ENCODE measurements around the gene KCNK3. TPM values are rescaled to one million over a fixed set of nuclear protein-coding genes. Genes with fewer than 3 reads are reported as not detected.
A peak's percentile ranks its signal among the peaks of the same experiment; 100 is the strongest.

The KCNK3 gene
- total and polyA plus RNA-seq, 10 donors: 0.61 to 6.0 (median 2.0) TPM

DNA sequence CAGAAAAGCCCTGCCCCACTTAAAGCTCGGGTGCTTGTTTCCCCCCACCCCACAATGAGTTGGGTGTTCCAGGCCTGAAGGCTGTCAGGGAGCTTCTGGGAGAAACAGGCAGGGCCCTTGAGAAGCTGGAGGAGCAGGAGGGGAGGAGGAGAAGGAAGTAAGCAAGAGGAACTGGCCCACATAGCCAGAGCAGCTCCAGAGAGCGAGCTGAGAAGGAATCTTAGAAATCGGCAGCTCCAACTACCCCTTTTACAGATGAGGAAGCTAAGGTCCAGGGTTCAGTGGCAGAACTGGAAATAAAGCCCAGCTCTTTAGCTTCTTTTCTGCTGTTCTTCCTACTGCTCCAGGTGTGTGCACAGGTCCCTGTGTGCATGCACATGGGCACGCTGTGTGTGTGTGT is 12.7 kb upstream of the KCNK3 start:
- no peak overlapping the region for H3K4me3 ChIP-seq
- DNase-seq: peak; percentile 36
- no peaks in the 10 kb centered on the region for H3K36me3 ChIP-seq
- intact Hi-C loops (cut with DNase I; ENCODE audit: low total_unique reads): no loop called here
- H3K9me3 ChIP-seq: peaks cover 0 to 7% (median 1%) of the 10 kb centered on the region in 8 donors
- peaks cover 0 to 26% (median 0%) of the 10 kb centered on the region in 7 donors for H3K27me3 ChIP-seq (replicated peaks in 1 of 7)
- no peak overlapping the region for H3K27ac ChIP-seq
- WGBS, 5 donors: 52 to 58% (median 55%) methylated on average over 4 of the region's 4 CpGs
- no peaks in the 10 kb centered on the region for H3K4me1 ChIP-seq
- TF ChIP-seq POLR2A (IDR thresholded peaks at IDR 0.05) (no peak), POLR2AphosphoS5 (IDR thresholded peaks at IDR 0.05) (no peak)
- TF ChIP-seq, protein P1, sequence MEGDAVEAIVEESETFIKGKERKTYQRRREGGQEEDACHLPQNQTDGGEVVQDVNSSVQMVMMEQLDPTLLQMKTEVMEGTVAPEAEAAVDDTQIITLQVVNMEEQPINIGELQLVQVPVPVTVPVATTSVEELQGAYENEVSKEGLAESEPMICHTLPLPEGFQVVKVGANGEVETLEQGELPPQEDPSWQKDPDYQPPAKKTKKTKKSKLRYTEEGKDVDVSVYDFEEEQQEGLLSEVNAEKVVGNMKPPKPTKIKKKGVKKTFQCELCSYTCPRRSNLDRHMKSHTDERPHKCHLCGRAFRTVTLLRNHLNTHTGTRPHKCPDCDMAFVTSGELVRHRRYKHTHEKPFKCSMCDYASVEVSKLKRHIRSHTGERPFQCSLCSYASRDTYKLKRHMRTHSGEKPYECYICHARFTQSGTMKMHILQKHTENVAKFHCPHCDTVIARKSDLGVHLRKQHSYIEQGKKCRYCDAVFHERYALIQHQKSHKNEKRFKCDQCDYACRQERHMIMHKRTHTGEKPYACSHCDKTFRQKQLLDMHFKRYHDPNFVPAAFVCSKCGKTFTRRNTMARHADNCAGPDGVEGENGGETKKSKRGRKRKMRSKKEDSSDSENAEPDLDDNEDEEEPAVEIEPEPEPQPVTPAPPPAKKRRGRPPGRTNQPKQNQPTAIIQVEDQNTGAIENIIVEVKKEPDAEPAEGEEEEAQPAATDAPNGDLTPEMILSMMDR (IDR thresholded peaks at IDR 0.05 in 8 of 11, conservative IDR thresholded peaks at IDR 0.05 in 3 of 11): no peak

DNA sequence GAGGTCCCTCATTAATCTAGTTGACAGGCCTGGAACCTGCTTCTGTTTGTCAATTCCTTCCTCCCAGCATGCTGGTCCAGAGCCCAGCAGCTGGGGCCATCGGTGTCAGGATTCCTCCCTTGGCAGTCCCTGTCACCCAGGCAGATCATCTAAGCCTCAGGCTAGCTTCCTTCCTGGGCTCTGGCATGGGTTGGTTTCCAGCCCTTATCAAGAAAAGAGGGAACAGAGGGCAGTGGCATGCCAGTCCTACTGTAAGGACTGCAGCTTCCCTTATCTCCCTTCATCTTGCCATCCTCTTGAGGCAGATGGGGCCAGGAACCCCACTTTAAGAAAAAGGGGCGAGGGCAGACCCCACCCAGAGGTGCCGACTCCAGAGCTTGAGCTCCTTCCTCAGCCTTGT is 10.9 kb upstream of the KCNK3 start:
- Histone ChIP-seq H3K27ac (no peak overlapping the region), H3K36me3 (no peaks in the 10 kb centered on the region), H3K4me1 (no peaks in the 10 kb centered on the region), H3K27me3 (replicated peaks in 1 of 7) (peaks cover 0 to 42% (median 0%) of the 10 kb centered on the region in 7 donors), H3K4me3 (no peak overlapping the region), H3K9me3 (peaks cover 0 to 7% (median 1%) of the 10 kb centered on the region in 8 donors)
- peak; percentile 27 for DNase-seq
- WGBS, 5 donors: 67 to 88% (median 77%) methylated on average over 1 to 3 of the region's 3 CpGs
- intact Hi-C loops (cut with DNase I; ENCODE audit: low total_unique reads): no loop called here
- TF ChIP-seq POLR2AphosphoS5 (IDR thresholded peaks at IDR 0.05) (no peak), POLR2A (IDR thresholded peaks at IDR 0.05) (no peak)
- TF ChIP-seq, protein P1 (IDR thresholded peaks at IDR 0.05 in 8 of 11, conservative IDR thresholded peaks at IDR 0.05 in 3 of 11): no peak

DNA sequence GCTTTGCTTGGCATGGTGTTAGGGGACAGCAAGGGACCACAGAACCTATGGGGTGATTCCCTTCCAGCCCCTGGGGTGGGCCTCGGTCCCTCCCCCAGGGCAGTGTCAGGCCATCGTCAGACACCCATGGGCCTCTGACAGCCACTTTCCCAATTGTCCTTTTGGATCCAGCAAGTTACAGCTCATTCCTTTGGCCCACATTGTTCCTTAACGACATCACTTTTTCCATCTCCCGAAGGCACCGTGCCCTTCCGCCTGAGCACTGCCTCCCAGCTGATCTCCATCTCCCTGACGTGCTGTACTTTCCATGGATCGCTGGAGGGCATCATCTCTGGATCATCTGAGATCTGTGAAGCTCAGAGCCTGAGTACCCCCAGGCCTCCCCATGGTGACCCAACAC is 10.4 kb upstream of the KCNK3 start:
- no peaks in the 10 kb centered on the region for H3K36me3 ChIP-seq
- H3K27ac ChIP-seq: no peak overlapping the region
- no peak overlapping the region for H3K4me3 ChIP-seq
- H3K4me1 ChIP-seq: no peaks in the 10 kb centered on the region
- peaks cover 0 to 7% (median 1%) of the 10 kb centered on the region in 8 donors for H3K9me3 ChIP-seq
- TF ChIP-seq POLR2AphosphoS5 (IDR thresholded peaks at IDR 0.05): no peak
- TF ChIP-seq POLR2A (IDR thresholded peaks at IDR 0.05): no peak
- TF ChIP-seq, protein P1 (IDR thresholded peaks at IDR 0.05 in 8 of 11, conservative IDR thresholded peaks at IDR 0.05 in 3 of 11): no peak
- WGBS, 5 donors: 79 to 88% (median 84%) methylated on average over 8 of the region's 8 CpGs
- intact Hi-C loops (cut with DNase I; ENCODE audit: low total_unique reads): no loop called here
- H3K27me3 ChIP-seq (replicated peaks in 1 of 7): peaks cover 0 to 43% (median 0%) of the 10 kb centered on the region in 7 donors
- DNase-seq: peak; percentile 21

DNA sequence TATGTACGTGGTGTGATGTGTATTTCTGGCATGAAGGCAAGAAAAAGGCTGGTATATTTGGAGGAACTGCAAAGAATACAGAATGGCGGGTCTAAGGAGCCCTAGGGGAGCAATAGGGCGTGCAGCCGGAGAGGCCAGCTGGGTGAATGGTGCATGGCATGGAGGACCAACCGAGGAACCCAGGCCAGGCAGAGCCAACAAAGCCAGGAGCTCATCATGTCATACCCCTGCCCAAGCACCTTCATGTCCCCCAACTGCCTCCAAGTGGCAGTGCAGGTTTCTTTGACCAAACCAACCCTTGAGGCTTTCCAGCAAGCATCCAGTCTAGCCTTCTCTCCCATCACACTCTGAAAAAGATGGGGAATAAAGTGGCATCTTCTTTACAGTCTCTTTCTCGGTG is 8.9 kb upstream of the KCNK3 start:
- Histone ChIP-seq H3K9me3 (no peaks in the 10 kb centered on the region), H3K4me1 (no peaks in the 10 kb centered on the region), H3K27me3 (replicated peaks in 1 of 7) (peaks cover 0 to 56% (median 0%) of the 10 kb centered on the region in 7 donors), H3K4me3 (no peak overlapping the region), H3K36me3 (no peaks in the 10 kb centered on the region), H3K27ac (no peak overlapping the region)
- WGBS, 5 donors: 79 to 90% (median 88%) methylated on average over 6 of the region's 6 CpGs
- DNase-seq: peak; percentile 21
- TF ChIP-seq POLR2AphosphoS5 (IDR thresholded peaks at IDR 0.05) (no peak), POLR2A (IDR thresholded peaks at IDR 0.05) (no peak)
- TF ChIP-seq, protein P1 (IDR thresholded peaks at IDR 0.05 in 8 of 11, conservative IDR thresholded peaks at IDR 0.05 in 3 of 11): no peak
- intact Hi-C loops (cut with DNase I; ENCODE audit: low total_unique reads): no loop called here

Data from spleen (tissue), 11 donors.